ENCODE results near the gene UQCC5. TPM values are rescaled to one million over a fixed set of nuclear protein-coding genes. Genes with fewer than 3 reads are reported as not detected.

UQCC5 gene
- total RNA-seq, 1 experiment from 2014 or later = 45.8 TPM

- no peak overlapping the region for H3K18ac ChIP-seq (ENCODE audit: insufficient read length, low read depth, low read length)
- Mint-ChIP-seq H3K4me3 (no peak overlapping the region), H3K27me3 (ENCODE audit: low read depth) (no peaks in the 10 kb centered on the region), H3K36me3 (ENCODE audit: insufficient read depth in 1 of 3, low read depth in 3 of 3) (peaks cover 2 to 21% (median 19%) of the 10 kb centered on the region in 3 experiments), H3K4me1 (peaks cover 8 to 16% of the 10 kb centered on the region in 2 experiments), H3K9me3 (no peaks in the 10 kb centered on the region), H3K27ac (no peak overlapping the region; a peak in 1 of 7 replicates)
- no peak overlapping the region; the same call in 1 of the 2 replicates for H3K14ac ChIP-seq (ENCODE audit: insufficient read depth, low read length)
- no peak for DNase-seq
- H2AFZ ChIP-seq (ENCODE audit: low read length) = no peak overlapping the region
- H4K91ac ChIP-seq (ENCODE audit: insufficient read length, low read depth, low read length) = no peak overlapping the region
- no peak overlapping the region for H3K9ac ChIP-seq (ENCODE audit: extremely low read depth, insufficient read length, low read length)
- H2BK15ac ChIP-seq (ENCODE audit: low read depth, low read length) = no peak overlapping the region
- H3K4ac ChIP-seq (ENCODE audit: low read depth, low read length) = no peak overlapping the region
- H2BK20ac ChIP-seq (ENCODE audit: low read depth, low read length, poor library complexity, severe bottlenecking) = no peak overlapping the region
- H2AK5ac ChIP-seq (ENCODE audit: insufficient read length, low read length) = no peak overlapping the region
- no peak overlapping the region for H3K23ac ChIP-seq (ENCODE audit: insufficient read length, low read depth, low read length)
- no peaks in the 10 kb centered on the region for H4K20me1 ChIP-seq (ENCODE audit: control insufficient read depth, insufficient read depth, insufficient read length)
- H3K9me3 ChIP-seq (ENCODE audit: control insufficient read depth, low read depth, low read length) = no peaks in the 10 kb centered on the region
- no peak overlapping the region for H3K27ac ChIP-seq (ENCODE audit: insufficient read length, low read depth, low read length)
- H4K8ac ChIP-seq (replicated peaks; ENCODE audit: insufficient read length, low read depth, low read length) = no peak overlapping the region
- H4K5ac ChIP-seq (ENCODE audit: insufficient read length, low read depth, low read length) = no peak overlapping the region
- no peak overlapping the region for H3K56ac ChIP-seq (ENCODE audit: insufficient read length, low read depth, low read length)
- H2BK120ac ChIP-seq (ENCODE audit: low read depth, low read length, poor library complexity, severe bottlenecking) = no peak overlapping the region
- H2BK5ac ChIP-seq (ENCODE audit: insufficient read length, low read length) = no peak overlapping the region
- H3T11ph ChIP-seq (ENCODE audit: low read length) = no peak overlapping the region
- no peaks in the 10 kb centered on the region for H3K23me2 ChIP-seq (ENCODE audit: insufficient read length, low read depth, low read length, poor library complexity, severe bottlenecking)
- H3K27me3 ChIP-seq (ENCODE audit: insufficient read depth, low read length) = no peaks in the 10 kb centered on the region
- no peaks in the 10 kb centered on the region for H3K4me1 ChIP-seq (ENCODE audit: insufficient read depth, low read length)
- H3K4me2 ChIP-seq (ENCODE audit: insufficient read depth, insufficient read length, low read length) = no peak overlapping the region
- no peaks in the 10 kb centered on the region for H3K79me2 ChIP-seq (ENCODE audit: insufficient read depth, low read length)
- no peaks in the 10 kb centered on the region for H3K79me1 ChIP-seq (ENCODE audit: insufficient read depth, low read depth, low read length, poor library complexity, severe bottlenecking)
- H2BK12ac ChIP-seq (ENCODE audit: insufficient read length, low read depth, low read length) = no peak overlapping the region
- TF ChIP-seq CTCF (conservative IDR thresholded peaks at IDR 0.05) = no peak
- WGBS (ENCODE audit: extremely low coverage, insufficient read length, low lambda C conversion rate) = no CpG with 5 or more reads among the region's 16 CpGs
Observed at GRCh38 chr3:52495777-52496602, 40.4 kb upstream of the UQCC5 start.

Data from H9 (cell line).